RKO (cell line): ENCODE data around the gene CAV1.
A peak's percentile ranks its signal among the peaks of the same experiment; 100 is the strongest.
"Not testable (repeated sequence)": the region's sequence is repeated elsewhere in the genome, so short reads cannot be mapped to it uniquely, and the experiment has no call there.

ENCODE experiments used
- DNase-seq: peaks from one replicate; pipeline ENCODE4 v3.0.0-alpha.2; 2016; ENCODE audit warnings: low spot score

CAV1 gene

GRCh38 chr7:116524609-116525297, at the start of gene CAV1:
Gene CAV1 (plus strand): TSS chr7:116525036. CDS start chr7:116525063, 27 bp downstream.
- peak; percentile 91 for DNase-seq

GRCh38 chr7:116477625-116478024, 47.2 kb upstream of the CAV1 start:
- DNase-seq = no peak

- DNase-seq = peak; percentile 45
Observed at GRCh38 chr7:116478834-116479233, 46.0 kb upstream of the CAV1 start.

- no peak for DNase-seq
Observed at GRCh38 chr7:116483271-116483942, 41.4 kb upstream of the CAV1 start.

GRCh38 chr7:116484389-116484788, 40.4 kb upstream of the CAV1 start:
- DNase-seq = not testable (repeated sequence)

- no peak for DNase-seq
Observed at GRCh38 chr7:116487907-116488521, 36.8 kb upstream of the CAV1 start.

- DNase-seq = no peak
Observed at GRCh38 chr7:116490351-116490750, 34.5 kb upstream of the CAV1 start.

GRCh38 chr7:116491887-116492653, 32.8 kb upstream of the CAV1 start:
- no peak for DNase-seq

- no peak for DNase-seq
Observed at GRCh38 chr7:116492654-116493109, 32.2 kb upstream of the CAV1 start.

GRCh38 chr7:116493449-116493848, 31.4 kb upstream of the CAV1 start:
- no peak for DNase-seq

- no peak for DNase-seq
Observed at GRCh38 chr7:116494472-116494871, 30.4 kb upstream of the CAV1 start.

GRCh38 chr7:116495736-116496135, 29.1 kb upstream of the CAV1 start:
- no peak for DNase-seq

GRCh38 chr7:116496653-116497052, 28.2 kb upstream of the CAV1 start:
- DNase-seq = no peak

GRCh38 chr7:116497708-116498107, 27.1 kb upstream of the CAV1 start:
- DNase-seq = no peak

GRCh38 chr7:116499168-116500077, 25.4 kb upstream of the CAV1 start, which contains the start of gene CAV2:
Gene CAV2 (plus strand): TSS chr7:116499738. CDS start chr7:116499782, 44 bp downstream.
- peak; percentile 22 for DNase-seq

GRCh38 chr7:116500078-116500853, 24.6 kb upstream of the CAV1 start:
- DNase-seq = peak; percentile 22

GRCh38 chr7:116501425-116502167, 23.2 kb upstream of the CAV1 start:
- DNase-seq = no peak

GRCh38 chr7:116502201-116503096, 22.4 kb upstream of the CAV1 start:
- no peak for DNase-seq

- no peak for DNase-seq
Observed at GRCh38 chr7:116503835-116504234, 21.0 kb upstream of the CAV1 start.
